MM.1S (cell line): ENCODE measurements around the gene ZDHHC23.

Experiments used
- DNase-seq: peaks from one replicate; pipeline ENCODE4 v3.0.0-alpha.2; 2015
- H2AFZ ChIP-seq: fragments of 300-600 bp; sonication (generic); 2 replicates; pipeline ENCODE4 v1.6.0; 2016; ENCODE audit warnings: antibody characterized with exemption, low read length
- H3F3A ChIP-seq: fragments of 300-600 bp; sonication (generic); 2 replicates; pipeline ENCODE4 v1.6.1; 2016; ENCODE audit warnings: mild to moderate bottlenecking, antibody characterized with exemption, low read length, moderate library complexity, mixed read lengths; ENCODE audit not compliant: insufficient read depth
- H3K27ac ChIP-seq: fragments of 300-600 bp; sonication (generic); 2 replicates; pipeline ENCODE4 v1.5.1; 2016; ENCODE audit warnings: mild to moderate bottlenecking, low read length
- H3K27me3 ChIP-seq: fragments of 300-600 bp; sonication (generic); replicated peaks from 2 replicates; pipeline ENCODE4 v1.6.0; 2016; ENCODE audit warnings: low read length; ENCODE audit not compliant: insufficient read depth
- H3K36me3 ChIP-seq: fragments of 300-600 bp; sonication (generic); replicated peaks from 2 replicates; pipeline ENCODE4 v1.6.1; 2016; ENCODE audit warnings: mild to moderate bottlenecking, low read length, mixed read lengths; ENCODE audit not compliant: insufficient read depth
- H3K4me1 ChIP-seq: fragments of 300-600 bp; sonication (generic); 2 replicates; pipeline ENCODE4 v1.6.1; 2016; ENCODE audit warnings: low read length, mixed read lengths
- H3K4me2 ChIP-seq: fragments of 300-600 bp; sonication (generic); 2 replicates; pipeline ENCODE4 v1.6.0; 2016; ENCODE audit warnings: low read depth, low read length
- H3K4me3 ChIP-seq: fragments of 300-600 bp; sonication (generic); 2 replicates; pipeline ENCODE4 v1.5.1; 2016; ENCODE audit warnings: low read length, mixed read lengths
- H3K79me2 ChIP-seq: fragments of 300-600 bp; sonication (generic); 2 replicates; pipeline ENCODE4 v1.6.1; 2016; ENCODE audit warnings: mixed run types, low read length, mixed read lengths
- H3K9ac ChIP-seq: fragments of 300-600 bp; sonication (generic); 2 replicates; pipeline ENCODE4 v1.6.1; 2016; ENCODE audit warnings: low read length, mixed read lengths
- H3K9me2 ChIP-seq: fragments of 300-600 bp; sonication (generic); replicated peaks from 2 replicates; pipeline ENCODE4 v1.6.1; 2016; ENCODE audit warnings: mild to moderate bottlenecking, low read length, mixed read lengths; ENCODE audit not compliant: insufficient read depth
- H3K9me3 ChIP-seq: fragments of 300-600 bp; sonication (generic); replicated peaks from 2 replicates; pipeline ENCODE4 v1.6.1; 2016; ENCODE audit warnings: mild to moderate bottlenecking, low read length, mixed read lengths; ENCODE audit not compliant: insufficient read depth
- H4K20me1 ChIP-seq: fragments of 300-600 bp; sonication (generic); 2 replicates; pipeline ENCODE4 v1.6.1; 2016; ENCODE audit warnings: mild to moderate bottlenecking, low read length, moderate library complexity, mixed read lengths; ENCODE audit not compliant: insufficient read depth
- CTCF ChIP-seq: fragments of 300-600 bp; sonication (generic); IDR thresholded peaks from 2 replicates; pipeline ENCODE4 v1.5.1; 2016; ENCODE audit warnings: antibody characterized with exemption, low read length, mixed read lengths
- EZH2 ChIP-seq: fragments of 300-600 bp; sonication (generic); optimal IDR thresholded peaks from 2 replicates; pipeline ENCODE3; 2017; ENCODE audit warnings: low read depth, mild to moderate bottlenecking, antibody characterized with exemption, low read length, mixed read lengths
- EZH2phosphoT487 ChIP-seq: fragments of 300-600 bp; sonication (generic); IDR thresholded peaks from 2 replicates; pipeline ENCODE4 v1.6.1; 2018; ENCODE audit warnings: antibody characterized with exemption, low read length

The ZDHHC23 gene

DNA sequence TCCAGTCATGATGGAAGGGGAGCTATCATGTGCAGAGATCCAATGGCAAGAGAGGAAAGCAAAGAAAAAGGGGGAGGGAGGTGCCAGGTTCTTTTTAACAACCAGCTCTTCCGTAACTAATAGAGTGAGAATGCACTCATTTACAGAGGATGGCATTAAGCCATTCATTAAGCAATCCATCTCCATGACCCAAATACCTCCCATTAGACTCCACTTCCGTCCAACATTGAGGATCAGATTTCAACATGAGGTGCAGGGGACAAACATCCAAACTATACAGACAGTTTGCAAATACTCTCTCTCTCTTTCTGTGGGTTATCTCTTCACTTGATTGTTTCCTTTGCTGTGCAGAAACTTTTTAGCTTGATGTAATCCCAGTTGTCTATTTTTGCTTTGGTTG lies 21.2 kb downstream of the ZDHHC23 start:
- no peak overlapping the region for H3K4me2 ChIP-seq
- no peaks in the 10 kb centered on the region for H3F3A ChIP-seq
- no peak overlapping the region for H3K4me3 ChIP-seq
- no peaks in the 10 kb centered on the region for H3K9me2 ChIP-seq
- no peaks in the 10 kb centered on the region for H3K79me2 ChIP-seq
- TF ChIP-seq EZH2 (no peak), EZH2phosphoT487 (no peak), CTCF (no peak)
- H2AFZ ChIP-seq, result no peak overlapping the region
- no peaks in the 10 kb centered on the region for H3K9me3 ChIP-seq
- H3K36me3 ChIP-seq, result no peaks in the 10 kb centered on the region; the same call in 1 of the 2 replicates
- no peaks in the 10 kb centered on the region for H3K27me3 ChIP-seq
- no peak overlapping the region for H3K9ac ChIP-seq
- DNase-seq, result no peak
- no peak overlapping the region for H3K27ac ChIP-seq
- H4K20me1 ChIP-seq, result no peaks in the 10 kb centered on the region
- no peaks in the 10 kb centered on the region for H3K4me1 ChIP-seq

GRCh38 chr3:113977822-113978221 lies 30.0 kb downstream of the ZDHHC23 start:
- H3K9me2 ChIP-seq, result no peaks in the 10 kb centered on the region
- H3K4me1 ChIP-seq, result no peaks in the 10 kb centered on the region
- no peaks in the 10 kb centered on the region for H3K27me3 ChIP-seq
- H3K9ac ChIP-seq, result no peak overlapping the region
- no peaks in the 10 kb centered on the region for H4K20me1 ChIP-seq
- no peaks in the 10 kb centered on the region for H3K9me3 ChIP-seq
- H3K79me2 ChIP-seq, result no peaks in the 10 kb centered on the region
- TF ChIP-seq EZH2phosphoT487, result no peak
- no peak for TF ChIP-seq CTCF
- TF ChIP-seq EZH2, result no peak
- no peak overlapping the region for H3K4me2 ChIP-seq
- no peaks in the 10 kb centered on the region for H3K36me3 ChIP-seq
- H3K27ac ChIP-seq, result no peak overlapping the region
- DNase-seq, result no peak
- H3K4me3 ChIP-seq, result no peak overlapping the region
- H3F3A ChIP-seq, result no peaks in the 10 kb centered on the region
- H2AFZ ChIP-seq, result no peak overlapping the region

- no peaks in the 10 kb centered on the region for H3K27me3 ChIP-seq
- TF ChIP-seq EZH2phosphoT487 (no peak), EZH2 (no peak), CTCF (no peak)
Observed at GRCh38 chr3:113979916-113980315, 32.1 kb downstream of the ZDHHC23 start.

More at GRCh38 chr3:113979916-113980315, 32.1 kb downstream of the ZDHHC23 start:
- H3K9me3 ChIP-seq, result no peaks in the 10 kb centered on the region
- H3K36me3 ChIP-seq, result no peaks in the 10 kb centered on the region
- H3K4me2 ChIP-seq, result no peak overlapping the region
- H3K4me3 ChIP-seq, result no peak overlapping the region
- no peaks in the 10 kb centered on the region for H3K4me1 ChIP-seq
- DNase-seq, result no peak
- no peaks in the 10 kb centered on the region for H3K79me2 ChIP-seq
- no peak overlapping the region for H2AFZ ChIP-seq
- no peaks in the 10 kb centered on the region for H3K9me2 ChIP-seq
- no peaks in the 10 kb centered on the region for H4K20me1 ChIP-seq
- no peak overlapping the region for H3K27ac ChIP-seq
- H3K9ac ChIP-seq, result no peak overlapping the region
- no peaks in the 10 kb centered on the region for H3F3A ChIP-seq
